ENCODE measurements around the gene NDC1.

GRCh38 chr1:53811414-53811851 lies 26.7 kb downstream of the NDC1 start:
- TF ChIP-seq, protein P1, sequence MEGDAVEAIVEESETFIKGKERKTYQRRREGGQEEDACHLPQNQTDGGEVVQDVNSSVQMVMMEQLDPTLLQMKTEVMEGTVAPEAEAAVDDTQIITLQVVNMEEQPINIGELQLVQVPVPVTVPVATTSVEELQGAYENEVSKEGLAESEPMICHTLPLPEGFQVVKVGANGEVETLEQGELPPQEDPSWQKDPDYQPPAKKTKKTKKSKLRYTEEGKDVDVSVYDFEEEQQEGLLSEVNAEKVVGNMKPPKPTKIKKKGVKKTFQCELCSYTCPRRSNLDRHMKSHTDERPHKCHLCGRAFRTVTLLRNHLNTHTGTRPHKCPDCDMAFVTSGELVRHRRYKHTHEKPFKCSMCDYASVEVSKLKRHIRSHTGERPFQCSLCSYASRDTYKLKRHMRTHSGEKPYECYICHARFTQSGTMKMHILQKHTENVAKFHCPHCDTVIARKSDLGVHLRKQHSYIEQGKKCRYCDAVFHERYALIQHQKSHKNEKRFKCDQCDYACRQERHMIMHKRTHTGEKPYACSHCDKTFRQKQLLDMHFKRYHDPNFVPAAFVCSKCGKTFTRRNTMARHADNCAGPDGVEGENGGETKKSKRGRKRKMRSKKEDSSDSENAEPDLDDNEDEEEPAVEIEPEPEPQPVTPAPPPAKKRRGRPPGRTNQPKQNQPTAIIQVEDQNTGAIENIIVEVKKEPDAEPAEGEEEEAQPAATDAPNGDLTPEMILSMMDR (IDR thresholded peaks at IDR 0.05) = no peak
- TF ChIP-seq EP300 (IDR thresholded peaks at IDR 0.05) = no peak

Data from gastroesophageal sphincter (tissue), 3 donors.